ENCODE measurements around the gene PREX1.
"Not testable (repeated sequence)": the region's sequence is repeated elsewhere in the genome, so short reads cannot be mapped to it uniquely, and the experiment has no call there.

PREX1 gene, protein sequence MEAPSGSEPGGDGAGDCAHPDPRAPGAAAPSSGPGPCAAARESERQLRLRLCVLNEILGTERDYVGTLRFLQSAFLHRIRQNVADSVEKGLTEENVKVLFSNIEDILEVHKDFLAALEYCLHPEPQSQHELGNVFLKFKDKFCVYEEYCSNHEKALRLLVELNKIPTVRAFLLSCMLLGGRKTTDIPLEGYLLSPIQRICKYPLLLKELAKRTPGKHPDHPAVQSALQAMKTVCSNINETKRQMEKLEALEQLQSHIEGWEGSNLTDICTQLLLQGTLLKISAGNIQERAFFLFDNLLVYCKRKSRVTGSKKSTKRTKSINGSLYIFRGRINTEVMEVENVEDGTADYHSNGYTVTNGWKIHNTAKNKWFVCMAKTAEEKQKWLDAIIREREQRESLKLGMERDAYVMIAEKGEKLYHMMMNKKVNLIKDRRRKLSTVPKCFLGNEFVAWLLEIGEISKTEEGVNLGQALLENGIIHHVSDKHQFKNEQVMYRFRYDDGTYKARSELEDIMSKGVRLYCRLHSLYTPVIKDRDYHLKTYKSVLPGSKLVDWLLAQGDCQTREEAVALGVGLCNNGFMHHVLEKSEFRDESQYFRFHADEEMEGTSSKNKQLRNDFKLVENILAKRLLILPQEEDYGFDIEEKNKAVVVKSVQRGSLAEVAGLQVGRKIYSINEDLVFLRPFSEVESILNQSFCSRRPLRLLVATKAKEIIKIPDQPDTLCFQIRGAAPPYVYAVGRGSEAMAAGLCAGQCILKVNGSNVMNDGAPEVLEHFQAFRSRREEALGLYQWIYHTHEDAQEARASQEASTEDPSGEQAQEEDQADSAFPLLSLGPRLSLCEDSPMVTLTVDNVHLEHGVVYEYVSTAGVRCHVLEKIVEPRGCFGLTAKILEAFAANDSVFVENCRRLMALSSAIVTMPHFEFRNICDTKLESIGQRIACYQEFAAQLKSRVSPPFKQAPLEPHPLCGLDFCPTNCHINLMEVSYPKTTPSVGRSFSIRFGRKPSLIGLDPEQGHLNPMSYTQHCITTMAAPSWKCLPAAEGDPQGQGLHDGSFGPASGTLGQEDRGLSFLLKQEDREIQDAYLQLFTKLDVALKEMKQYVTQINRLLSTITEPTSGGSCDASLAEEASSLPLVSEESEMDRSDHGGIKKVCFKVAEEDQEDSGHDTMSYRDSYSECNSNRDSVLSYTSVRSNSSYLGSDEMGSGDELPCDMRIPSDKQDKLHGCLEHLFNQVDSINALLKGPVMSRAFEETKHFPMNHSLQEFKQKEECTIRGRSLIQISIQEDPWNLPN (N-terminal part only)

GRCh38 chr20:48827855-48828733, at the start of gene PREX1:
Gene PREX1 (minus strand): TSS chr20:48827999. CDS start chr20:48827860, 139 bp downstream.
- DNase-seq: peak; percentile 65 to 97 (median 77)
- intact Hi-C loops (cut with DNase I): loop anchor here (2.0 to 10.0 kb wide), 4 partner anchors 53 to 171 kb away; no protein-coding TSS in a partner anchor

DNA sequence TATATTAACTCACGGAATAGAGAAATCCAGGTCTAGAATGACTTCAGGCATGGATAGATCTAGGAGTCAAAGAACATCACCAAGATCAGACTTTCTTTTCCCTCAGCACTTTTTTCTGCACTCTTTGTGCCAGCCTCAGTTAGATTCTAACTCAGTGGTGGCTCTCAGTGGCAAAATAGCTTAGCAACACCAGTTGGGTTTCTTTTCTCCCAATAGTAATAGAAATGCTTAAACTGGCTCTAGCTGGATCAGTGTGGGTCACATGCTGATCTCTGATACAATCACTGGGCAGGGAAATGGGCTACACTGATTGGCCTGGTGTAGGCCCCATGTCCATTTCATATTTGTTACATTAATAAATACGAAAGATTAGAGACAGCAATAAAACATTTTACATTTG, 49.5 kb upstream of the PREX1 start:
- peak in 1 of 10 donors; percentile 17 for DNase-seq

GRCh38 chr20:48875914-48876240, 48.1 kb upstream of the PREX1 start:
- intact Hi-C loops (cut with DNase I): no loop called here
- DNase-seq: no peak

More for the DNA sequence above, 49.5 kb upstream of the PREX1 start:
- intact Hi-C loops (cut with DNase I): no loop called here

GRCh38 chr20:48875233-48875913, 47.6 kb upstream of the PREX1 start:
- no peak for DNase-seq
- intact Hi-C loops (cut with DNase I): no loop called here

GRCh38 chr20:48869442-48869841, 41.6 kb upstream of the PREX1 start:
- DNase-seq; intact Hi-C loops (cut with DNase I): not testable (repeated sequence)

DNA sequence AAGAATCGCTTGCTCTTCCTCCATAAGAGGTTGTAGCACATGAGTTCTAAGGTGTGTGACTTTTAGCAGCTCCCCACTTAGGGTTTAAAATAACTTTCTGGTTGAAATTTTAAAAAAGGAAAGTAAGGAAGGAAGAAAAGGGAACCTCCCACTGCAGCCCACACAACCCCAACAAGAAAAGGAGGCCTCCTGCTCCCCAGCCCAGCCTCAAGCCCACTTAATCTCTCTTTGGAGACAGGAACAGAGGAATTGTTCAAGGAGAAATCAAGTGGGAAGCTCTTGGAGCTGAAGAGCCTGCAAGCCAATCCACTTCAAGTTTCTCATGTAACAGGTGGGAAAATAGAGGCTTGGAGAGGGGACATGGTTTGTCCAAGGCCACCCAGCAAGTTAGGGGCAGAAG, 39.1 kb upstream of the PREX1 start:
- intact Hi-C loops (cut with DNase I): no loop called here
- DNase-seq: no peak

DNA sequence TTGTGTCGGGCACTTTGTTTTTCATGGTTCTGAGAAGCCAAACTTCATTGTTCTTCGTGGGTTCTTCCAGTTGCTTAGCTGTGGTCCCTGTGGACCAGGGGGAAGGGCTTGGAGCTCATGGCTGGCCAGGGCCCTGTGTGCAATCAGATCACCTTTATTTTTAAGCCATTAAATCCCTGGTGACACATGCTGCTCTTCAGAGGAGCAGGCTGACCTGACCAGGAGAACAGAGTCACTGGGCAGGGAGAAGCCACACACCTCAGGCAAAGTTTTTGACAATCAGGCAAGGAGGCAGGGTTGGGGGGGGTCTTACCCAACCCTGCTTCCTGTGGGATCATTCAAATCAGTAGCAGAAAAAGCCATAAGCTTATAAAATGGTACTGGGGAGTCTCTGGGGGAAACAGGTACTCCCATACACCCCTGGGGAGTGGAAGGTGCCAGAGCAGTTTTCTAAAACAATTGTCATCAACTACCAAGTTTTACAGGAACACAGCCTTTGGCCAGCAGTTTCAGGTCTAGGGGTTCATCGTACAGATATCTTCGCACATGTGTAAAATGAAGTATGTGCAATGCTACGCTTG, 37.0 kb upstream of the PREX1 start:
- intact Hi-C loops (cut with DNase I): no loop called here
- no peak for DNase-seq

- intact Hi-C loops (cut with DNase I): no loop called here
- no peak for DNase-seq
These were observed 36.5 kb upstream of the PREX1 start for GRCh38 chr20:48864254-48864653.

DNA sequence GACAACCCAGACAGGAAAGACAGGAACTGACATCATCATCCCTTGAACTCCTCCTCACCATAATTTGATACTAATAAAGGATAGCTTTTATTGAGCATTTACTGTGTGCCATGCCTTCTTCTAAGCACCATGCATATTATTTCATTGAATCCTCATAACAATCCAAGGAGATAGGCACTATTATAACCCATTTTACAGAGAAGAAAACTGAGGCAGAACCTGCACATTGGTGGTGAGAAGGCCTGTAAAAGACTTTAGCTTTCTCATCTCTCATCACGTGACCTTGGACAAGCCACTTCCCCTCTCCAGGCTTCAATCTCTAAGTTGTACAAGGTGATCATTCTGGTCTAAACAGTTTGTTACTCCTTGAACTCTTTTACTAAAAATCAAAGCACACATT, 34.5 kb upstream of the PREX1 start:
- intact Hi-C loops (cut with DNase I): no loop called here
- DNase-seq: no peak

DNA sequence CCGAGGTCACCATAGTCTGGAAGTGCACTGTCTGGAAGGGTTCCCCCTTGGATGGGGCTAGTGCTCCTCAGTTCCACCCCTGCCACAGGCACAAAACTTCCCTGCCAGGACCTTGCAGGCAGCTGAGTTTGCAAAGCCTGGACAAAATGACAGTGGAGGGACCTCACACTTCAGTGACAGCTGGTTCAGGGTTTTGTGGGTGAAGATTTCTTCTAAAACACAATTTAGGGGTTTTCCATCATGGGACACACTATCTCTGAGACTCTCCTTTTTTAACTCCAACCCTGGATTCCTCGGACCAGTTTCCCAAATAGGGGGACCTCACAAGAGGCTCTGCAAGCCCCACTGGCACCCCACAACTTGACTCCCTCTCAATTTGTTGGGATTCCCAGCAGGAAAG, 33.6 kb upstream of the PREX1 start:
- intact Hi-C loops (cut with DNase I): no loop called here

DNA sequence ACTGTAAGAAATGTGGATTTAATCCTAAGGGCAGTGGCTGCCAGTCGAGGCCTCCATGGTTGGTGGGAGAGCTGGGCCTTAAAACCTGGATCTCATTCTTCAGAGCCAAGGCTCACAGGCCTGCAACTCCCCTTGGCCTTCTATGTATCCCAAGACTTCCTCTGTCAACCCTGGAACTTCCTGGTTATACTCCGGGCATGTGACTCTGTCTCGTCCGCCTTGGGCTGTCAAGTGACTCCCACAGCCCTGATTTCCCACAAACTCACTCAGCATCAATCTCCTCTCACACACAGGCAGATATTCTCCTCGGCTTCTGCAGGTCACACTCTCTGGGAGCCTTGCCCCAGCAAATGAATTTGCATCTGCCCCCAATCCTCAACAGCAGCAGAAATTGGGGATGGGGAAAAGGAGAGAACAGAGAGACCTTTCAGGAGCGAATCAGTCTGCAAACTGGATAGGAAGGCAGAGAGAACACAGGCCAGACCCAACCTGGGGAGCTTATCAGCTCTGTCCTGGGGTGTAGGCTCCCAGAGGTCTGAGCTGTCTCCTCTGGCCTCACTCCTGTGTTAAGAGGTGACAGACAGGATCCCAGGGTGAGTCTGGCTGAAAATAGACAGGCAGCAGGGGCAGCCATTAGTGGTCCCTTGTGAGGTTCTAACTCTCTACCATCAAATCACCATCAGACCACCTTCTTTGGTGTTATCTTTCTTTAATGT, 30.4 kb upstream of the PREX1 start:
- intact Hi-C loops (cut with DNase I): no loop called here
- DNase-seq: no peak

More for the DNA sequence above, 33.6 kb upstream of the PREX1 start:
- DNase-seq: no peak

DNA sequence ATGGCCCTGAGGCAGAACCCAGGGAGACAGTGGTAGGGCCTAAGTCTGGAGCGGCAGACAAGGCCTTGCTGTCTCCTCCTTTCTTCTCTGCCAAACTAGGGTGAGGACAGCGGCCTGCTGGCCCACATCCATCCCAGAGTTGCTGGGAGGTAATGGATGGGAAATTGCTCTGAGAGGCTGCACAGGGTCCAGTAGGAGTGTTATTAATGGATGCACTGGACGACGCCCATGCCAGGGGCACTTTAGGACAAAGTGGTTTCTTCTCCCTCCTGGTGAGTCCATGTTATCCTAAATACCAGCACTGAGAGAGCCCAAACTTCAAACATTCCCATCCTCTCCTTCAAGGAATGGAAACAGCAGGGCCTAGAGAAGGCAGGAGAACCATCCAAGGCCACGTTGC, 28.3 kb upstream of the PREX1 start:
- intact Hi-C loops (cut with DNase I): no loop called here
- no peak for DNase-seq

DNA sequence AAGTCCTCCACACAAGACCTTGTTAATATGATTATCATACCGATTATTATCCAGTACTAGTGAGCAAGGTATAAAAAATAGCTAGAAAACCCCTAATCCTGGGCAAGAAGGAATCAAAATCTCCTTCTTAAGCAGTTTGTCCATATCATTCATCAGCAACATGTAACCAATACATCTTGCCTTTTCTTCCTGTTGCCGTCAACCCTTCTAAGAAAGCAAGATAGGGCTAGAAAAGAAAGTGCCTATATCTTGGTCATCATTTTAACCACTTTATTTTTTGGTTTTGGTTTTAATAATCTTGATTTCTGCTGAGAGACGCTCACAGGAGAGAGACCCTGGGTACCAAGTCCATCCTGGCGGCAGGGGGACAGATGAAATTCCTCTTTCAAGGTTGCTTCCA, 27.2 kb upstream of the PREX1 start:
- intact Hi-C loops (cut with DNase I): no loop called here
- DNase-seq: no peak

DNA sequence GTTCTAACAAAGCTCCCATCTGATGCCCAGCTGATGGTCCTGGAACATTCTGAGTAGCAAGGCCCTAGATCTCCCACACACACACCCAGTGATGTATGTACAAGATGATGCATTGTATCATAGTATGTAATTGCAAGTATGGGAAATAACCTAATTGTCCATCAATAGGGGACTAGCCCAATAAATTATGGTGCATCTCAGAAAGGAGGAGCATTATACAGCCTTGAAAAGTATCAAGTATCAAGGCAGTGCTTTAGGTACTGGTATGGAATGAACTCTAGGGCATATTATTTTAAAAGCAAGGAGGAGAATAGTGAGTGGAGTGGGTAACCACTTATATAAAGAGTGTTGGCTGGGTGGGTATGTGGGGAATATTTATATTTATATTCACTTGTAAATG, 24.8 kb upstream of the PREX1 start:
- DNase-seq: no peak
- intact Hi-C loops (cut with DNase I): no loop called here

- intact Hi-C loops (cut with DNase I): no loop called here
- DNase-seq: no peak
These were observed 23.8 kb upstream of the PREX1 start for GRCh38 chr20:48851579-48851978.

GRCh38 chr20:48850977-48851299, 23.1 kb upstream of the PREX1 start:
- no peak for DNase-seq
- intact Hi-C loops (cut with DNase I): no loop called here

- no peak for DNase-seq
- intact Hi-C loops (cut with DNase I): no loop called here
These were observed 22.6 kb upstream of the PREX1 start for GRCh38 chr20:48850257-48850976.

DNA sequence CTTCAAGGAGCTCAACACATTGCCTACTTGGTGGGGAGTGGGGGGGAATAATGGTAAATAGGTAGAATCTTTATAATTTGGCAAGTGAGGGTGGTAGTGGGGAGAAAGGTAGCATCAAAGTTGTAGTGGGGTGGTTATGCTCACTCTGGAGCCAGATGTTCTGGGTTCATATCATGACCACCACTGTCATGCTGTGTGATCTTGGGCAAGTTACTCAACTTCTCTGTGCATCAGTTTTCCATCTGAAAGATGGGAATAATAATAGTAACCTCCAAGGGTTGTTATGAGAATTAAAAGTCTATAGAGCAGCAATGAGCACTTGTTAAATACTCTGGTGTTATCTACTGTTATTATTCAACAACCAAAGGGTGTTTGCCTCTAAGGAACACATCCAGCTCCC, 22.0 kb upstream of the PREX1 start:
- no peak for DNase-seq
- intact Hi-C loops (cut with DNase I): no loop called here

All from posterior cingulate gyrus (tissue), 11 donors.